GM06990 (cell line): ENCODE measurements around the gene OAS2.

Experiments
- DNase-seq: peaks from one replicate; pipeline ENCODE4 v3.0.0-alpha.2; 2011; ENCODE audit not compliant: insufficient read length; ENCODE audit errors: extremely low read depth
- H3K27me3 ChIP-seq: replicated peaks from 2 replicates; pipeline ENCODE4 v1.6.0; 2011; ENCODE audit warnings: low read length; ENCODE audit not compliant: control insufficient read depth, insufficient read depth
- H3K36me3 ChIP-seq: 2 replicates; pipeline ENCODE4 v1.5.1; 2011; ENCODE audit warnings: low read length; ENCODE audit not compliant: control insufficient read depth, insufficient read depth
- H3K4me3 ChIP-seq: replicated peaks from 2 replicates; pipeline ENCODE4 v1.5.1; 2011; ENCODE audit warnings: low read depth, mild to moderate bottlenecking, control low read depth, low read length
- CTCF ChIP-seq: IDR thresholded peaks from 2 replicates; pipeline ENCODE4 v1.5.1; 2011; ENCODE audit warnings: low read length, control low read depth, mild to moderate bottlenecking, inconsistent platforms; ENCODE audit not compliant: insufficient read depth, poor library complexity, severe bottlenecking

OAS2 gene

GRCh38 chr12:113003636-113004035 lies 25.3 kb downstream of the OAS2 start:
- no peak for DNase-seq
- Histone ChIP-seq H3K4me3 (no peak overlapping the region), H3K27me3 (no peaks in the 10 kb centered on the region; the same call in 1 of the 2 replicates), H3K36me3 (peaks cover 44% of the 10 kb centered on the region)
- no peak for TF ChIP-seq CTCF

GRCh38 chr12:113005762-113006161 lies 27.4 kb downstream of the OAS2 start:
- Histone ChIP-seq H3K4me3 (no peak overlapping the region), H3K27me3 (no peaks in the 10 kb centered on the region), H3K36me3 (peaks cover 54% of the 10 kb centered on the region)
- TF ChIP-seq CTCF = peak; percentile 44
- no peak for DNase-seq

GRCh38 chr12:113006206-113006605 lies 27.9 kb downstream of the OAS2 start:
- Histone ChIP-seq H3K4me3 (no peak overlapping the region), H3K36me3 (peaks cover 55% of the 10 kb centered on the region), H3K27me3 (no peaks in the 10 kb centered on the region)
- no peak for TF ChIP-seq CTCF
- DNase-seq = no peak

- Histone ChIP-seq H3K36me3 (peaks cover 53% of the 10 kb centered on the region), H3K27me3 (no peaks in the 10 kb centered on the region), H3K4me3 (no peak overlapping the region)
- no peak for TF ChIP-seq CTCF
- no peak for DNase-seq
Measured at GRCh38 chr12:113006641-113007040, 28.3 kb downstream of the OAS2 start.

- DNase-seq = no peak
- Histone ChIP-seq H3K4me3 (no peak overlapping the region), H3K36me3 (peaks cover 50% of the 10 kb centered on the region), H3K27me3 (no peaks in the 10 kb centered on the region)
- no peak for TF ChIP-seq CTCF
Measured at GRCh38 chr12:113007166-113007565, 28.8 kb downstream of the OAS2 start.

- Histone ChIP-seq H3K4me3 (no peak overlapping the region), H3K36me3 (peaks cover 32% of the 10 kb centered on the region), H3K27me3 (no peaks in the 10 kb centered on the region)
- no peak for TF ChIP-seq CTCF
- no peak for DNase-seq
Measured at GRCh38 chr12:113010701-113011100, 32.4 kb downstream of the OAS2 start.
